WTC11 (cell line): ENCODE data around the gene NRXN3. TPM values are rescaled to one million over a fixed set of nuclear protein-coding genes. Genes with fewer than 3 reads are reported as not detected.

Experiments used
- ATAC-seq: fragments of 200-7000 bp; cut with Tn5 transposase; 2 replicates; pipeline ENCODE4 v1.10.0; 2021; ENCODE audit warnings: mild to moderate bottlenecking, moderate library complexity
- CTCF ChIA-PET: fragments of 300-600 bp; sonication (Branson Sonifier 250); formaldehyde crosslinking; loops from one replicate; lab custom pipeline; 2021; ENCODE audit warnings: antibody characterized with exemption; lab: Charles Lee
- POLR2A ChIA-PET: fragments of 350-600 bp; sonication (Branson Sonifier 250); formaldehyde crosslinking; loops from one replicate; lab custom pipeline; 2021; ENCODE audit warnings: antibody characterized with exemption; lab: Charles Lee
- DNase-seq: peaks from one replicate; pipeline ENCODE4 v3.0.0; 2021; ENCODE audit warnings: low spot score
- H3K27ac Mint-ChIP-seq: 2 replicates; pipeline ENCODE4 v1.8.0; 2021; ENCODE audit warnings: mixed read lengths
- H3K27me3 Mint-ChIP-seq: 2 replicates; pipeline ENCODE4 v1.8.0; 2021; ENCODE audit warnings: low read depth, mild to moderate bottlenecking, moderate library complexity, mixed read lengths
- H3K36me3 Mint-ChIP-seq: 2 replicates; pipeline ENCODE4 v1.8.0; 2021; ENCODE audit warnings: mixed read lengths
- H3K4me1 Mint-ChIP-seq: 2 replicates; pipeline ENCODE4 v1.8.0; 2022; ENCODE audit warnings: mixed read lengths
- H3K4me3 Mint-ChIP-seq: 2 replicates; pipeline ENCODE4 v1.8.0; 2021; ENCODE audit warnings: mild to moderate bottlenecking, moderate library complexity, mixed read lengths
- H3K9me3 Mint-ChIP-seq: 2 replicates; pipeline ENCODE4 v1.8.0; 2021; ENCODE audit warnings: mixed read lengths
- CREB1 ChIP-seq: sonication (generic); formaldehyde crosslinking; IDR thresholded peaks from 2 replicates; pipeline ENCODE4 v1.8.0; 2023; ENCODE audit warnings: mild to moderate bottlenecking, missing genetic modification reagents
- EMX1 ChIP-seq: fragments of 250-450 bp; sonication (Bioruptor Pico); IDR thresholded peaks from 2 replicates; pipeline ENCODE4 v1.8.0; 2021; ENCODE audit warnings: mild to moderate bottlenecking
- ETV6 ChIP-seq: sonication (generic); formaldehyde crosslinking; IDR thresholded peaks from 2 replicates; pipeline ENCODE4 v1.8.1; 2022; ENCODE audit warnings: mild to moderate bottlenecking, missing genetic modification reagents
- JUN ChIP-seq: sonication (generic); formaldehyde crosslinking; IDR thresholded peaks from 2 replicates; pipeline ENCODE4 v1.8.0; 2023; ENCODE audit warnings: mild to moderate bottlenecking, missing genetic modification reagents
- NR1H2 ChIP-seq: sonication (generic); formaldehyde crosslinking; IDR thresholded peaks from 2 replicates; pipeline ENCODE4 v1.9.0; 2021; ENCODE audit warnings: mild to moderate bottlenecking, moderate library complexity, missing genetic modification reagents
- NR3C1 ChIP-seq: sonication (generic); formaldehyde crosslinking; conservative IDR thresholded peaks from 2 replicates; pipeline ENCODE4 v1.8.1; 2023; ENCODE audit warnings: low read depth, mild to moderate bottlenecking, missing genetic modification reagents
- SOX15 ChIP-seq: fragments of 250-450 bp; sonication (Bioruptor Pico); IDR thresholded peaks from 2 replicates; pipeline ENCODE4 v1.9.0; 2021; ENCODE audit warnings: mild to moderate bottlenecking
- TCF7 ChIP-seq: sonication (generic); formaldehyde crosslinking; IDR thresholded peaks from 2 replicates; pipeline ENCODE4 v1.8.0; 2022; ENCODE audit warnings: mild to moderate bottlenecking, low read depth, missing genetic modification reagents, moderate library complexity
- TP53 ChIP-seq: sonication (generic); formaldehyde crosslinking; IDR thresholded peaks from 2 replicates; pipeline ENCODE4 v1.8.1; 2023; ENCODE audit warnings: mild to moderate bottlenecking, missing genetic modification reagents
- ZBTB43 ChIP-seq: sonication (generic); formaldehyde crosslinking; IDR thresholded peaks from 2 replicates; pipeline ENCODE4 v1.8.1; 2023; ENCODE audit warnings: mild to moderate bottlenecking, missing genetic modification reagents
- ZNF121 ChIP-seq: sonication (generic); formaldehyde crosslinking; IDR thresholded peaks from 2 replicates; pipeline ENCODE4 v1.8.0; 2023; ENCODE audit warnings: missing genetic modification reagents
- total RNA-seq: library from RNA; stranded (reverse); gene quantifications from 3 replicates; pipeline ENCODE4 v1.2.3, GENCODE V29; 2021
- TF ChIP-seq, protein P1 (sequence below): fragments of 200-600 bp; IDR thresholded peaks from 2 replicates; pipeline ENCODE4 v1.8.0; 2022; ENCODE audit warnings: antibody characterized with exemption

NRXN3 gene
- total RNA-seq, 1 experiment from 2014 or later = 3.0 TPM

GRCh38 chr14:79513446-79513845, 1343.3 kb downstream of the NRXN3 start:
- peaks cover 22% of the 10 kb centered on the region for H3K4me1 Mint-ChIP-seq

GRCh38 chr14:79514700-79515099, 1344.5 kb downstream of the NRXN3 start:
- no peaks in the 10 kb centered on the region for H3K36me3 Mint-ChIP-seq
- ChIA-PET CTCF (no interaction called here), POLR2A (no interaction called here)
- H3K9me3 Mint-ChIP-seq = peaks cover 3% of the 10 kb centered on the region; the same call in 1 of the 2 replicates
- H3K4me1 Mint-ChIP-seq = peaks cover 22% of the 10 kb centered on the region
- no peaks in the 10 kb centered on the region; the same call in 1 of the 2 replicates for H3K27me3 Mint-ChIP-seq
- no peak for DNase-seq
- no peak for ATAC-seq
- TF ChIP-seq ZNF121 (CRISPR knock-in tag) (no peak), ZBTB43 (CRISPR knock-in tag) (no peak), TCF7 (CRISPR knock-in tag) (no peak), TP53 (CRISPR knock-in tag) (no peak)
- H3K4me3 Mint-ChIP-seq = no peak overlapping the region
- H3K27ac Mint-ChIP-seq = no peak overlapping the region

More at GRCh38 chr14:79513446-79513845, 1343.3 kb downstream of the NRXN3 start:
- DNase-seq = no peak
- Mint-ChIP-seq H3K36me3 (no peaks in the 10 kb centered on the region), H3K27me3 (no peaks in the 10 kb centered on the region; the same call in 1 of the 2 replicates), H3K4me3 (no peak overlapping the region), H3K27ac (no peak overlapping the region), H3K9me3 (peaks cover 3% of the 10 kb centered on the region; the same call in 1 of the 2 replicates)
- TF ChIP-seq CREB1 (CRISPR knock-in tag) = no peak
- TF ChIP-seq, protein P1, sequence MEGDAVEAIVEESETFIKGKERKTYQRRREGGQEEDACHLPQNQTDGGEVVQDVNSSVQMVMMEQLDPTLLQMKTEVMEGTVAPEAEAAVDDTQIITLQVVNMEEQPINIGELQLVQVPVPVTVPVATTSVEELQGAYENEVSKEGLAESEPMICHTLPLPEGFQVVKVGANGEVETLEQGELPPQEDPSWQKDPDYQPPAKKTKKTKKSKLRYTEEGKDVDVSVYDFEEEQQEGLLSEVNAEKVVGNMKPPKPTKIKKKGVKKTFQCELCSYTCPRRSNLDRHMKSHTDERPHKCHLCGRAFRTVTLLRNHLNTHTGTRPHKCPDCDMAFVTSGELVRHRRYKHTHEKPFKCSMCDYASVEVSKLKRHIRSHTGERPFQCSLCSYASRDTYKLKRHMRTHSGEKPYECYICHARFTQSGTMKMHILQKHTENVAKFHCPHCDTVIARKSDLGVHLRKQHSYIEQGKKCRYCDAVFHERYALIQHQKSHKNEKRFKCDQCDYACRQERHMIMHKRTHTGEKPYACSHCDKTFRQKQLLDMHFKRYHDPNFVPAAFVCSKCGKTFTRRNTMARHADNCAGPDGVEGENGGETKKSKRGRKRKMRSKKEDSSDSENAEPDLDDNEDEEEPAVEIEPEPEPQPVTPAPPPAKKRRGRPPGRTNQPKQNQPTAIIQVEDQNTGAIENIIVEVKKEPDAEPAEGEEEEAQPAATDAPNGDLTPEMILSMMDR = no peak
- no peak for TF ChIP-seq TP53 (CRISPR knock-in tag)
- ChIA-PET POLR2A (no interaction called here), CTCF (no interaction called here)
- ATAC-seq = no peak

DNA sequence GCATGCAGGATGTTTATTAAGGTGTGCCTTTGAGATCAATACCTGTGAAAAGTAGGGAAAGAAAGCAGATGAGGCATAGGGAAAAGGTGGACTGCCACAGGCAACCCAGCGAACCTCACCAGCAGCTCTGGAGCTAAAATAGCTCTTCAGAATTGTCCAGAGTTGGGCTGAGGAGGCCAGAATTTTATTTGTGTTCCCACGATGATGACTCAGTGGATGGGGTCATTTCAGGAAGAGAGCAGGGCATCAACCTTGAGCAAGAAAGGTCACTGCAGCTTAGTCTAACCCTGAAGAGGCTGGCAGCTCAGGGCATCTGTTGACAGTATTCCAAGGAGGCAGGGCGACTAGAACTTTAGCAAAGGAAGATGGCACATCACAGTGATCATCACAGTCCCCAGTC, 1345.0 kb downstream of the NRXN3 start:
- Mint-ChIP-seq H3K36me3 (no peaks in the 10 kb centered on the region), H3K4me1 (peaks cover 22% of the 10 kb centered on the region), H3K9me3 (peaks cover 3% of the 10 kb centered on the region; the same call in 1 of the 2 replicates), H3K27ac (no peak overlapping the region), H3K4me3 (no peak overlapping the region), H3K27me3 (no peaks in the 10 kb centered on the region; the same call in 1 of the 2 replicates)
- CTCF ChIA-PET = no interaction called here
- ATAC-seq (no peak), DNase-seq (no peak)
- no peak for TF ChIP-seq NR3C1 (CRISPR knock-in tag)
- POLR2A ChIA-PET = no interaction called here

DNA sequence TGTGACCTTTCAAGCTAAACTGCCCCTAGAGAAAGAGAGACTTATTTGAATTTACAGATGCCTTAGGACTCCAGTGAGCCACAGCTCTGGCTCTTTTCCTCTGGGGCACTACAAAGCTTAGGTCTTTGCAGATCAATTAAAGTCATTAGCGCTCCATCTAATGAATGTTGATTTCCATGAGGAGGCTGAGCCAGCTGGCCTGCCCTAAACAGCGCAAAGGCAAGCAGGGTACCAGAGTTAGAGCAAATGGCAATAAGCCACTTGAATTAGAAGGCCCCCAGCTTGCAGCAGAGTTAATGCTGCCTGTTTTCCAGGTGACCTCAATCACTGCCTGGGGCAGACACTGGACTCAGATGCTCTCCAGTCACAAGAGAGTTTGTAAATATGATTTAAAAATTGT, 1345.8 kb downstream of the NRXN3 start:
- DNase-seq (no peak), ATAC-seq (peak; percentile 71)
- Mint-ChIP-seq H3K27ac (no peak overlapping the region), H3K9me3 (peaks cover 9% of the 10 kb centered on the region), H3K4me1 (peaks cover 22% of the 10 kb centered on the region), H3K27me3 (no peaks in the 10 kb centered on the region), H3K4me3 (no peak overlapping the region), H3K36me3 (peaks cover 4% of the 10 kb centered on the region)
- no peak for TF ChIP-seq ETV6
- ChIA-PET POLR2A (interaction anchor here (0.8 kb wide), 1 partner anchor 265 kb away, joined by 4 read pairs; no protein-coding TSS in a partner anchor), CTCF (no interaction called here)

DNA sequence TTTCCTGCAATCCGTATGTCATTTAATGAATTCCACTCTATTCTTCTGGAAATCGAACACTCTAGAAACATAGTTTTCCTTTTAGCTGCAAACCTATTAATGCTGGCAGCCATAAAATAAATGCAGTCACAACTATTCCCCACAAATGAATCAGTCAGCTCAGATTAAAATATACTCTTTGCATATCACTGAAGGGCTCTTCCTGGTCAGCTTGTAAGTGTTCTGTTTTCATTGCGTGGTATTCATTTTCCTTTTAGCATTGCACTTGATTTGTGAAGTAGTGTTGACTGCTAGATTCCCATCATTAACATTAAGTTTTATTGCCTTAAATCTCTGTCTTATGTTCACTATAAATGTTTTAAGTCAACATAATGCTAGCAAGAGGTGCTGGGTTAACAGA, 1355.2 kb downstream of the NRXN3 start:
- peaks cover 18% of the 10 kb centered on the region for H3K9me3 Mint-ChIP-seq
- TF ChIP-seq ZNF121 (CRISPR knock-in tag) = no peak
- no peak for TF ChIP-seq JUN
- TF ChIP-seq NR1H2 (CRISPR knock-in tag) = no peak
- no peak for TF ChIP-seq SOX15 (CRISPR knock-in tag)
- TF ChIP-seq EMX1 = no peak
- TF ChIP-seq, all 79 proteins: peak for 0
- peaks cover 12% of the 10 kb centered on the region for H3K4me1 Mint-ChIP-seq
- CTCF ChIA-PET = no interaction called here
- ATAC-seq (no peak), DNase-seq (no peak)
- no peak overlapping the region for H3K4me3 Mint-ChIP-seq
- H3K36me3 Mint-ChIP-seq = peaks cover 5% of the 10 kb centered on the region
- H3K27ac Mint-ChIP-seq = no peak overlapping the region
- no peaks in the 10 kb centered on the region for H3K27me3 Mint-ChIP-seq
- POLR2A ChIA-PET = no interaction called here
